GM21576 (cell line): ENCODE data around the gene FLT1.
A peak's percentile ranks its signal among the peaks of the same experiment; 100 is the strongest.

Source experiments
- ATAC-seq: cut with Tn5 transposase; IDR thresholded peaks from one replicate; pipeline ENCODE4 v1.9.1; 2021; ENCODE audit warnings: mild to moderate bottlenecking, moderate library complexity; ENCODE audit not compliant: unreplicated experiment

Gene FLT1

DNA sequence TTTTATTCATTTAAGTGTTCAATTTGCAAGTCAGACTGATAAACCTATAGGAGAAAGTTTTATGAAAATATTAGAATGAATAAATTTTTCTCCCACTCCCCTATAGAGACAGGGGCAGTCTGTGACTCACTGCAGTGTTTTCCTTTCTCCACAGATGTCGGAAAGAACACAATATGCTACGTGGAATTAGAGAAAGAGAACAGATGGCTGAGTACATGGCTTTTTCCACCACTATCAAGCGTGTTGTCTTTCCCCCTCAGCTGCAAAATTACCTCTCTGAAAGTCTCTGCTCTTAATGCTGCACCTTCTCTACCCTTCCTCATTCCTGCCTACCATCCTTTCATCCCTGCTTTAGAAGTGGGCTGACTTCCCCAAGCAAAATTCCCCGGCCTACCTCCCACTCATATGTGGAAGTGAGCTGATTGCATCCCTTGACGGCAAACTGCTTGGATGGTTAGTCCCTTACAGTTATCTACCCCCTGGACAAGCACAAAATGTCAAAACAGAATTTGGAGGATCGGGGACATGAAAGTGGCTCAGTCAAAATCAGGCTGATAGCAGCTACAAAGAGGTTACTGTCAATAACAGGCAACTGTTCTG, 30.0 kb downstream of the FLT1 start:
- no peak for ATAC-seq

DNA sequence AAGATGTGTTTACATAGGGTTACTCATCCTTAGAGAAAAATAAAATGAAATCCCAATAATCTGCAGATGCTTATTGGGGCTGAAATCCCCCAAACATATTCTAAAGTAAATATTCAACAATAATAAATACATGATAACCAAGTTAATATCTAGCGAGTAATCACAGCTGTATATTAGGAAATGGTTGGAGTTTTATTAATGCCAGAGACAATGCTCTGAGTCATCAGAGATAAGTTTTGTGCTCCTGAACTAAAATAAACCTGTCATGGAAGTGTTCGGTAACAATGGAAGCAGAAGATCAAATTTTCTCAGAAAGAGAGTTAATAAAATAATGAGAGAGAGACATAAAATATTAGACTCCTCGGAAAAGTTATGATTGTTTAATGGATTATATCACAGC, 31.4 kb downstream of the FLT1 start:
- no peak for ATAC-seq

DNA sequence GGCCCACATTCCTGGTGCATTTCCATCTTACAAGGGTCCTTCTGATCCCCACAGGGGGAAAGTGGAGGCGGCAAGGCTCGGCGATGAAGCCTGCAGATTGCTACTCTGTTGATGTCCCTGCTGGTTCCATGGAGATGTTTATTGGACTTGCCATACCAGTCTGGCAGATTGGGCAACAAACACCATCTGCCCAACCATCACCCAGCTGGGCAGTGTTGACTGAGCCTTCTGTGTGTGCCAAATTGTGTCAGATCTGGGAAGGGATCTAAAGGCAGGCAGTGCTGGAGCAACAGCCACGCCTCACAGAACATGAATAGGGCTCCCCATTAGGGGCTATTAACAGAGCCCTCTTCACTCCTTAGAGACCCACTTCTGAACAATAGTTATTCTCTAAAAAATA, 35.0 kb downstream of the FLT1 start:
- no peak for ATAC-seq

DNA sequence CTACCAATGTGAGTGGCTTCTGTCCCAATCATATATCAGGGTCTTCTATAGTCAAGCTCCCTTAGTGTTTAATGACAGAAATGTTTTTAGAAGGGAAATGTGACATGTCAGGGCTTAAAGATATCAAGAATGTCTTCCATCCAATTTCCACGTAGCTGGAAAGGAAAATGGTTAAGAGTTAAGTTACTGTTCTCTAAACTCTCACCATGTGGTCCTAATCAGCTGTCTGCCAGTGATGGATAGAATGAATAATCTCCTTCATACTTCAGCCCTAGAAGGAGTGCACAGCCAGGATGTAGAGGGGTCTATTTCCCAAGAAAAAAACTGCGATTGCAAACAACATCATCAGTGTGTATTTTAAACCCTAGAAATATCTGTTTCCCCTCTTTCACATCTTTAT, 36.3 kb downstream of the FLT1 start:
- no peak for ATAC-seq

DNA sequence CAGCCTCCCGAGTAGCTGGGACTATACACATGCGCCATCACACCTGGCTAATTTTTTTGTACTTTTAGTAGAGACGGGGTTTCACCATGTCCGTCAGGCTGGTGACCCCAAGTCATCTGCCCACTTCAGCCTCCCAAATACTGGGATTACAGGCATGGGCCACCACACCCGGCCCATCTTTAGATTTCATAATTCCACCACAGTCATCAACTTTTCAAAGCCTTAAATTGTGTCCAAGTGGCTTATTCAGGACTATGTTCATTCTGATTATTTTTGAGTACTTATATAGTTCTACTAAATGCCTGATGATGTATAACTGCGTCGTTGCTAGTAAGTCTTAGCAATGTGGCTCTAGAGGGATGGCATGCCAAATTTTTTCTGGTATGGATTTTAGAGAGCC, 36.9 kb downstream of the FLT1 start:
- ATAC-seq, result no peak

DNA sequence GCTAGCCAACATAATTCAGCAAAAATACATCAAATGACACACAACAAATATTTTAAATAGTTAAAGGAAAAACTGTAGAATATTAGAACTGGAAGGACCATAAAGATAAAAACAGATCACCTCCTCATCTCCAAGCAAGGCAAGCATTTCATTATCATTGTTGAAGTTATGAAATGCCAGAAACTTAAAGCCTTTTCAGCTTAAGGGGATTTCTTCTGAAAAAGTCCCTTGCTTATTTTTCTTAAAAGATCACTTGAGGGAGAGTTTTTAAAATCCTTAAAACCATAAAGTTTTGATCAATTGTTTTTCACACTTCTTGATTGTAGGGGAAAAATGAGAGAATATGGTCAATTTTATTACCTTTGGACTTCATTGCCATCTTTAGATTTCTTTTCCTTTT, 37.4 kb downstream of the FLT1 start:
- ATAC-seq, result no peak

DNA sequence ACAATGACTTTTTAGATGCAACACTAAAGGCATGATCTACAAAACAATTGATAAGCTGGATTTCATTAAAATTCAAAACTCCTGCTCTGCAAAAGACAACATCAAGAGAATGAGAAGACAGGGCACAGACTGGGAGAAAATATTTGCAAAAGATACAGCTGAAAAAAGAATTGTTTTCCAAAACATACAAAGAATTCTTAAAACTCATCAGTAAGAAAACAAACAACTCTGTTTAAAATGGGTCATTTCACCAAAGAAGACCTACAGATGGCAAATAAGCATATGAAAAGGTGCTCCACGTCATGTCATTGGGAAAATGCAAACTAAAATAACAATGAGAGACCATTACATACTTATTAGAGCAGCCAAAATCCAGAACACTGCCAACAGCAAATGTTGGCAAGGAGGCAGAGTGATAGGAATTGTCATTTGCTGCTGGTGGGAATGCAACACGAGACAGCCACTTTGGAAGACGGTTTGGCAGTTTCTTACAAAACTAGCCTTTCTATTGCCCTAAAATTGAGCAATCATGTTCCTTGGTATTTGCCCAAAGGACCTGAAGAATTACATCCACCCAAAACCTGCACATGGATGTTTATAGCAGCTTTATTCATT, 39.2 kb downstream of the FLT1 start:
- no peak for ATAC-seq

DNA sequence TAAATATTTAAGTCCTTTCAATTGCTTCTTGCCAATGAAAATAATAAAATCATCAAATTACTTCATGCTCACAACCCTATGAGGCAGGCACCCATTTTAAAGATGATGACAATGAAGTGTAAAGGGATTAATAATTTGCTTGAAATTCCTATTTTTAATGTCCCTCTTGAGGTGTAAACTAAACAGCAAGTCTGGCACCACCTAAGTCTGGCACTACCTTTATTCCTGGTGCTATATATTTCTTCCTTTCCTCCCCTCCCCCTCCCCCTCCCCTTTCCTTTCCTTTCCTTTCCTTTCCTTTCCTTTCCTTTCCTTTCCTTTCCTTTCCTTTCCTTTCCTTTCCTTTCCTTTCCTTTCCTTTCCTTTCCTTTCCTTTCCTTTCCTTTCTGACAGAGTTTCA, 42.2 kb downstream of the FLT1 start:
- ATAC-seq, result no peak

DNA sequence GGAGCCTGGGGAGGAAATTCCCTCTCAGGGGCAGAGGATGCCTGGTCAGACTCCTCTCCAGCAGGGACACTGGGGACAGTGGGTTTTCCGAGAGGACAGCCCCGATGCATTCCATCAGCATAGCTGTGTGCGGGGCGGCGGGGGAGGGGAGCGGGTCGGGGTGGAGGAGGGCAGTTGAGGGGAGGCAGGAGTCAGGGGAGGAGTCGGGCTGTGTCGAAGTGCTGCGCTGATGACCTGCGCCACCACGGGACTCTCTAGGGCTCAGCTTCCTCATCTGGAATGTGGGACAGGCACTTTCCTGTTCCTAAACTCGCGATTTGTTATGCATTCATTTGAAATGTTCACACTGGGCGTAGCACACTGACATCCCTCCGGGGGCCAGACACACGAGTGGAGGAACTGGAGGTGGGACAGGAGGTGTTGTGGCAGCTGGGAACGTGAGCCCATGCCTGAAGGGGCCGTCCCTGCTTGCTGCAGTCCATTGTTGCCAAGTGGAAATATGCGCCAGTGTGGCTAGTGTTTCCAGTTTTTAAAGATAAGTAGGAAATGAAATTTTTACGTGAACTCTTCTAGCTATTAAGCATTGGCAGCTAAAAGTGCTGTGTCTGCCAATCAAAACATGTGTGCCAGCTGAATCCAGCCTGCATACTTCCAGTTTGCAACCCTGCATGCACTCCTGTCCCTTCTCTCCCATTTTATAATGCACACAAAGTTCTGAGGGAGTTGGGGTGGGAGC, 43.3 kb downstream of the FLT1 start:
- ATAC-seq, result no peak

DNA sequence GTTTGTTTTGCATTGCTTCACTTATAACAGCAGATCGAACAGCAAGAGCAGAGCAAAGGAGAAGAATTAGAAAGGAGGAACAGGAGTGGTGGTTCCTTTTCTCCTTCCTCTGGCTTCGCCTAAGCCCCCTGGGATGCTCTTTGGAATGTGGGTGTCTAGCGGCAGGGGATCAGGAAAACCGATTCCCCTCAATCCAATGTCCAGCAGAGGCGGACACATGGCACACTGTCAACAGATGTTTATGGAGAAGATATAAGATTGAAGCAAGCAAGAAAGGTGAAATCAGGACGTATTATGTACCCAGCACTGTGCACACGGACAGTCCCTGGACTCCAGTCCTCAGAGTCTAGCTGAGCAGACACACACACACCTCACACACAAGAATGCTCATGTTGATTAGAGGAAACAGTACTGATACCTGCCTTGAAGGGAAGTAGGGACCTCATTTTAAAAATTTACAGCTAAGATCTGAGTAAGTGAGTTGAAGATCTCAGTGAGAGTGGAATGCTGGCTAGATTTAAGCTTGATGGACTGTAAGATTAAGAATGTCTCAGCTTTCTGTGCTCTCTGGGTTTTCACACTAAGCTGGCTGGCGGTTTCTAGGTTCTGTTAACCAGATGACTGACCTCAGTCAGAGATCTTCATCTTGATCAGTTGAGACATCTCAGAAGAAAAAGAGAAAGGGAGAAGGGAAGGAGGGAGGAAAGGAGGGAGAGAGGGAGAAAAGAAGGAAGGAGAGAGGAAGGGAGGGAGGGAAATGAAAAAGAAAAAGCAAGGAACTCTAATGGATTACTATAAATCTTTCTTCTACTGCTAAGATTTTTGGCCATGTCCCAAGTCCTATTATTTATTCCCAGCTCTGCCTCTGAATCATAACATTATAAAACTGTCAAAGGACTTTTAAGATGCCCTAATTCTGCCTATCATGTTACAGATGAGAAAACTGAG, 44.8 kb downstream of the FLT1 start:
- ATAC-seq, result peak; percentile 59

DNA sequence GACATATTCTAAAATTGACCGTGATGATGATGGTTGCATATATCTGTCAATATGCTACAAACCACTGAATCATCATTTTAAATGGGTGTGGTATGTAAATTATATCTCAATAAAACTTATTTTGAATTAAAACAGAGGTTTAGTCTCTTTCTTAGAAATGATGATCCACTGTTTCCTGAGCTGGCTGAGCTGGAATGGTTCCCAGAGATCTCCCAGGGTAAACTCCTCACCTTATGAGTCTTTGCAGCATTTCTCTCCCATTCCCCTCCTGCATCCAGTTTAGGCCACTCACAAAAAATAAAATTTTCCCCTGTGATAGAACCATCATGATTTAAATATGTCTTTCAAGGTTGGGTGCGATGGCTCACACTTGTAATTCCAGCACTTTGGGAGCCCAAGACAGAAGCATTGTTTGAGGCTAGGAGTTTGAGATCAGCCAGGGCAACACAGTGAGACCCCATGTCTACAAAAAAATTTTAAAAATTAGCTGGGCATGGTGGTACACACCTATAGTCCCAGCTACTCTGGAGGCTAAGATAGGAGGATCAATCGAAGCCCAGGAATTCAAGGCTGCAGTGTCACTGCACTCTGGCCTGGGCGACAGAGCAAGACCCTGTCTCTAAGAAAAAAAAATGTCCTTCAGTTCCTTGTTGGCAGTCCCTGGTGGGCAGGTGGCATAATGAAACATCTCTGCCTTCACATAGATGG, 46.1 kb downstream of the FLT1 start:
- no peak for ATAC-seq

DNA sequence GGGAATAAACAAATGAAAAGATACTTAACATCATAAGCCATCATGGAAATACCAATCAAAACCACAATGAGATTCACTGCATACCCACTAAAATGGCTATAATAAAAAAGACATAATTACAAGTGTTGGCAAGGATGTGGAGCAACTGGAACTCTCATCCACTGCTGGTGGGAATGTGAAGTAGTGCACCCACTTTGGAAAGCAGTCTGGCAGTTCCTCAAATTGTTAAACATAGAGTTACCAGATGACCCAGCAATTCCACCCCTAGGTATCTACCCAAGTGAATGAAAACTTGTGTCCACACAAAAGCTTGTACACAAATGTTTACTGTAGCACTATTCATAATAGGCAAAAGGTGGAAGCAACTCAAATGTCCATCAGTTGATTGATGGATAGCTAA, 46.9 kb downstream of the FLT1 start:
- no peak for ATAC-seq

DNA sequence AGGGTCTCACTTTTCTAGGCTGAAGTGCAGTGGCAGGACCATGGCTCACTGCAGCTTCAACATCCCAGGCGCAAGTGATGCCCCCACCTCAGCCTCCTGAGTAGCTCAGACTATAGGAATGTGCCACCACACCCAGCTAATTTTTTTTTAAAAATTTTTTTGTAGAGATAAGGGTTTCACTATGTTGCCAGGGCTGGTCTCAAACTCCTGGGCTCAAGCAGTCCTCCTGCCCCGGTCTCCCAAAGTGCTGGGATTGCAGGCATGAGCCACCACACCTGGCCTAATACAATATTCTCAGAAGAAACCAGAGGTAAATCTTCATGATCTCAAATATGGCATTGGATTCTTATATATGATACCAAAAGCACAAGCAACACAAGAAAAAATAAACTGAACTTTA, 47.7 kb downstream of the FLT1 start:
- ATAC-seq, result no peak

DNA sequence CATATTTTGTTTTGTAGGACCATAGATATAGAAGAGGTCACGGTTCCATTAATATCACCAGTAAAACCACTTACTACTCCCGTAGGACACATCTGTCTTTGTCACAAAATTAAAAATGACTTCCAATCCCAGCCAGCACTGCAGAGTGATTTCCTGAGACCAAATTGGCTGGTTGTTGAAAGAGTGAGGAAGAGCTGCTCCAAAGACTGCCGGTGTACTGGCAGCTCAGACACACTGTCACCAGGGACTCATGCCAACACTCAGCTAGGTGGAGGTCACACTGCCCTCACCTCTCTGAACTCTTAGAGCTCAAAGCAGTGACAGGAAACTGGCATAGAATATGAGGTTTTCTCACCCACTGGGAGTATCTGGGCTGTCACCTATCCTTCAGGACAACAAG, 52.1 kb downstream of the FLT1 start:
- ATAC-seq, result no peak

DNA sequence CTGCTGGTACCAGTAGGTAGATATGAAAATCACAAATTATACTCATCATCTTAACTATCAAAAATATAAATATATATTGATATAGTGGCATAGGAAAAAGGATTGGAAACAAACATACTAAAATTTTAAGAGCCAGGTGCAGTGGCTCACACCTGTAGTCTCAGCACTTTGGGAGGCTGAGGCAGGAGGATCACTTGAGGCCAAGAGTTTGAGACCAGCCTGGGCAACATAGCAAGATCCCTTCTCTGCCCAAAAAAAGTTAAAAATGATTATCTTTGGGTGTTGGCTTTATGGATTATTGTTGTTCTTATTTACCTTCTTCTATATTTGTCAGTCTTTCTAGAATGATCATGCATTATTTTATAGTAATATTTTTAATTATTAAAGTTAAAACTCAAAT, 53.4 kb downstream of the FLT1 start:
- ATAC-seq, result no peak

DNA sequence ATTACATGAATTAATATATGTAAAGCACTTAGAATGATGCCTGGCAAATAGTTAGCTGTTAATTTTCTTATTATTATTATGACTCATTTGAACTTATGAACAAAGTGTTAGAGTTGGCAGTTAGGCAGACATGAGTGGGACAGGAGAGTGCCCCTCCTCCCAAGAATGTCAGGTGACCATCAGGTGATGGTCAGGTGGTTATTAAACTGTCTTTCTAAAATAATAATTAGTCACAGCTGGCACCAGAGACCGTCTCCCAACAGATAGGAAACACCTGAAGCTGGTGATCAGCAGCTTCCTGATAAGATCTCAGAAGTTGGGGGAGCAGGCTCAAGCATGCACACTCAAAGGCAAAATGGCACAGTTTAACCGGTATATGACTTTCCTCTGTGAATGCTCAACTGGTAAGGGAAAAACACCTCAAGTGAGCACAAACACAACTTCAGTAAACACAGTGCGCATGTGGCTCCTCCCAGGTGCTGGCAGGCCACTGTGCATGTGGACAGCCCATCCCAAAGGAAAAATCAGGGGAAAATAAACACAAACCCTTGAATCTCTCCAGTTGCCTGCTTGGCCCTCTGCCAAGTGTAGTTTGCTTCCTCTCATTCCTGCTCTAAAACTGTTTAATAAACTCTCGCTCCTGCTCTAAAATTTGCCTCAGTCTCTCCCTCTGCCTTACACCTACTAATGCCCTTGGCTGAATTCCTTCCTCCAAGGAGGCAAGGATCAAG, 54.0 kb downstream of the FLT1 start:
- ATAC-seq, result no peak

DNA sequence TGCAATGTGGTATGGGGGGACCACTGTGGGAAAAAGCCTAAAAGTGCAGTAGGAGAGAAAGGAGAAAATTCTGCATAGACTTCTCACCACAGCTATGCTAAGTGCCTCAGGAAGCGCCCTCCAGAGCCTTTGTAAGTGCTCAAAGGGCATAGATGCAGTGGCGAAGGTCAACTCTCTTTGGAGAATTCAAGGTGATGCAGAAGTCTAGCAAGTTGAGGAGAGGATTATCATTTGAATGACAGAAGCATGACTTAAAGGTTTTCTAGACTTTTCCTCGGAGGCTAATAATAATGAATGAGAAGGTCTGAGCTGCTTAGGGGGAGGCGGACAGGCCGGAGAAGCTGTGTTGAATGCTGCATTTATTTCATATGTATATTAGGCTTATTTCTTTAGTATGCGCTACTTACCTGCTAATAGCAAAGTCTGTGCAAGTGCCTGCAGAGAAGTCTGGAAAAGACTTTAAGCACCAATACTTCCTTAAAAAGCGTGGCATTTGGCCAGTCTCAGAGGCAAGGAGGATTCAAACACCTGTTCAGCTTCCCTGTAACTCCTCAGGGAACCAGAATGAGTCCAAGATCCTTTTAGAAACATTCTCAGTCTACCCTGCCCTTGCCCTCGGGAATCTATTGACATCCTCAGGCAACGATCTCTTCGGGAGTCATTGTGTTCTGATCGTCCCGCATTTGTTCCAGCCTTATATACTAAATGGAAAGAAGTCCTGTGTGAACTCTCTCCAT, 56.2 kb downstream of the FLT1 start:
- ATAC-seq, result no peak

DNA sequence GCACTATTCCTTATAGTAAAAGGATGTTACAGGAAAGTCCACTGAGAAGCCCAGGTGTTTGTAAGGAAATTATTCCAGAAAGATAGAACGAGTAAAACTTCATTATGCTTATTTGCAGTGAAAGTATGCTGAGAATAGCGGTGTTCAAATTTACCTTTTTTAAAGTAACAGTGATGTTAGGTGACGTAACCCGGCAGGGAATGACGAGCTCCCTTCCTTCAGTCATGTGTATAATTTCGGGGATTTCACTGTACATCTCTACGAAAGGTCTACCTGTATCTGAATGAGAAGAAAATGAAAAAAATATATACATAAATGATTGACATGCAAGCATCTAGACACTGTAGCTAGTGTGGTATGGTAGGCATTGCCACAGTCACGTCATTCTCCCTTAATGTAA, 56.9 kb downstream of the FLT1 start:
- ATAC-seq, result no peak

DNA sequence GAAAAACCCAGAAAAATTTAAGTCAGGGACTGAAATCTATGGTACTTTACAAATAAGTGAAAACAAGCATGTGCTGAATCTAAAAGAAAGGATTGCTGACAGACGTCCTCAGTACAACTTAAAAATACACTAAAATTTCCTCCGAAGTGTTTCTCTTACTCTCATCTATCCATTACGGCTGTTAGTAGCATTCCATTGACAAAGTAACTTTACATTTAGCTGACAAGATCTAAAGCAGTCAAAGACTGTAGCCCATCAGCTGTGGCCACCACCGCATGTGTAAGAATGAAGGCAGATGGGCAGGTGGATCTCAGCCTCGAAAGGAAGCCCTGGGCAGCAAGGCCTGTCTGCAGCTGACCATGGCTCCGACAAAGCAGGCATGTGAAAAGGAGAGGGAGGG, 59.0 kb downstream of the FLT1 start:
- ATAC-seq, result no peak
